Measurements from ENCODE around the gene NOD1. TPM values are rescaled to one million over a fixed set of nuclear protein-coding genes. Genes with fewer than 3 reads are reported as not detected.

The NOD1 gene
- total and polyA plus RNA-seq, 8 donors = 2.3 to 18.3 (median 5.5) TPM

DNA sequence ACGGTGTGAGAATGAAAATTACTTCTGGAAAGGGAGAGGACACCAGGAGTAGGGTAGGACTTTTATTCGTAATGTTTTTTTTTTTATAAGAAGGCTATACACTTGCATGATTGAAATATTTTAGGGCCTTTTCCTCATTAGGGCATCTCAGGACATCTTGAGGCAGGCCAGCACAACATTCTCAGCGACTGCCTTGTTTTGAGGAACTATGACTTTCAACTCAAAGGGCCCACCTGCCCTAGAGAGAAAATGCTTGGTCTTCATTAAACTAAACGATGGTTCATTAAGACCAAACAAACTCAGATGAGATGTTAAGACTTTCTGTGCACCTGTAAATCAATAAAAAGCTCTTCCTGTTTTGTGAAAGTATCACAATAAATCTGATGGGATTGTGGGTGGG lies 11.3 kb downstream of the NOD1 start:
- TF ChIP-seq POLR2AphosphoS5 (IDR thresholded peaks at IDR 0.05) (no peak), EP300 (IDR thresholded peaks at IDR 0.05) (no peak), POLR2A (IDR thresholded peaks at IDR 0.05) (no peak)
- TF ChIP-seq, protein P1, sequence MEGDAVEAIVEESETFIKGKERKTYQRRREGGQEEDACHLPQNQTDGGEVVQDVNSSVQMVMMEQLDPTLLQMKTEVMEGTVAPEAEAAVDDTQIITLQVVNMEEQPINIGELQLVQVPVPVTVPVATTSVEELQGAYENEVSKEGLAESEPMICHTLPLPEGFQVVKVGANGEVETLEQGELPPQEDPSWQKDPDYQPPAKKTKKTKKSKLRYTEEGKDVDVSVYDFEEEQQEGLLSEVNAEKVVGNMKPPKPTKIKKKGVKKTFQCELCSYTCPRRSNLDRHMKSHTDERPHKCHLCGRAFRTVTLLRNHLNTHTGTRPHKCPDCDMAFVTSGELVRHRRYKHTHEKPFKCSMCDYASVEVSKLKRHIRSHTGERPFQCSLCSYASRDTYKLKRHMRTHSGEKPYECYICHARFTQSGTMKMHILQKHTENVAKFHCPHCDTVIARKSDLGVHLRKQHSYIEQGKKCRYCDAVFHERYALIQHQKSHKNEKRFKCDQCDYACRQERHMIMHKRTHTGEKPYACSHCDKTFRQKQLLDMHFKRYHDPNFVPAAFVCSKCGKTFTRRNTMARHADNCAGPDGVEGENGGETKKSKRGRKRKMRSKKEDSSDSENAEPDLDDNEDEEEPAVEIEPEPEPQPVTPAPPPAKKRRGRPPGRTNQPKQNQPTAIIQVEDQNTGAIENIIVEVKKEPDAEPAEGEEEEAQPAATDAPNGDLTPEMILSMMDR (IDR thresholded peaks at IDR 0.05) = no peak
- H3K36me3 ChIP-seq = no peaks in the 10 kb centered on the region
- peak overlapping the region in 4 of 5 donors; percentile 75 to 91 (median 84) for H3K27ac ChIP-seq
- H3K27me3 ChIP-seq = no peaks in the 10 kb centered on the region
- 77 to 92% (median 89%) methylated on average over 4 of the region's 4 CpGs for WGBS, 5 donors
- no peak for DNase-seq
- no peaks in the 10 kb centered on the region for H3K9me3 ChIP-seq
- intact Hi-C loops (cut with DNase I; ENCODE audit: low total_unique reads) = no loop called here
- peaks cover 36 to 98% (median 61%) of the 10 kb centered on the region in 4 donors for H3K4me1 ChIP-seq
- no peak overlapping the region for H3K4me3 ChIP-seq

DNA sequence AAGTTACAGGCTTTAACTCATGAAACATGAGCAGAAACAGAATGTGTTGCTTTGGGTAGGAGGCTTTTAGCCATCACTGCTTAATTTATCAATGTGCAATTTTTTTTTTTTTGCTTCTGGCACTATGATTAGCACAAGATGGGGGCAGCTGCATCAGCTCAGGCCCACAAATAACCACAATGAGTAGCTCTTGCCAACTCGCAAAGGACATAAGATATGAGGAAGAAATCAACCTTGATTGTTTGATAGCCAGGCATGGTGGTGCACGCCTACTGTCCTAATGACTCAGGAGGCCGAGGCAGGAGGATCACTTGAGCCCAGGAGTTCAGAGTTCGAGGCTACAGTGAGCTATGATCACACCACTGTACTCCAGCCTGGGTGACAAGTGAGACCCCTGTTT lies 12.3 kb downstream of the NOD1 start:
- H3K4me1 ChIP-seq = peaks cover 26 to 98% (median 53%) of the 10 kb centered on the region in 4 donors
- H3K36me3 ChIP-seq = no peaks in the 10 kb centered on the region
- WGBS, 5 donors = 68 to 88% (median 80%) methylated on average over 4 of the region's 4 CpGs
- no peak overlapping the region for H3K4me3 ChIP-seq
- no peak for TF ChIP-seq POLR2A (IDR thresholded peaks at IDR 0.05)
- no peaks in the 10 kb centered on the region for H3K27me3 ChIP-seq
- intact Hi-C loops (cut with DNase I; ENCODE audit: low total_unique reads) = no loop called here
- H3K9me3 ChIP-seq = no peaks in the 10 kb centered on the region
- no peak for DNase-seq
- H3K27ac ChIP-seq = peak overlapping the region in 4 of 5 donors; percentile 75 to 91 (median 84)

DNA sequence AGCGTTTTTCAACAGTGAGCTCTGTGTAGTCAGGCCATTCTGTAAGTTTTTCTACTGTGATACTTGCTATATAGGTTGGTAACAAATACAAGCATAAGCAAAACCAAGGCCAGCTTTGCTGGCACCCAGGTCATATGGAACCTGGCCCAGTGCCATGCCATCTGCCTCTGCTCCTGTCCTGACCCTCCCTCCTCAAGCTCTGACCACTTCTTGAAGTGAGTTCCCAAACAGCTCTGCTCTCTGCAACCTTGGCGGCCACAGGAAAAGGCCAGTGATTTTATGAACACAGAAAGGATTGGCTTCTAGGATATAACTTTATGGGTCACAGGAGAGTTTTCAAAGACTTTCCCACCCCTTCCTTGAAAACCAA lies 12.8 kb downstream of the NOD1 start:
- WGBS, 5 donors = 75 to 90% (median 80%) methylated on average over 2 of the region's 2 CpGs
- Histone ChIP-seq H3K4me1 (peaks cover 21 to 98% (median 48%) of the 10 kb centered on the region in 4 donors), H3K4me3 (no peak overlapping the region), H3K27me3 (no peaks in the 10 kb centered on the region), H3K9me3 (no peaks in the 10 kb centered on the region), H3K36me3 (no peaks in the 10 kb centered on the region), H3K27ac (peak overlapping the region in 4 of 5 donors; percentile 75 to 91 (median 84))
- TF ChIP-seq POLR2AphosphoS5 (IDR thresholded peaks at IDR 0.05) = no peak
- intact Hi-C loops (cut with DNase I; ENCODE audit: low total_unique reads) = no loop called here
- DNase-seq = no peak

DNA sequence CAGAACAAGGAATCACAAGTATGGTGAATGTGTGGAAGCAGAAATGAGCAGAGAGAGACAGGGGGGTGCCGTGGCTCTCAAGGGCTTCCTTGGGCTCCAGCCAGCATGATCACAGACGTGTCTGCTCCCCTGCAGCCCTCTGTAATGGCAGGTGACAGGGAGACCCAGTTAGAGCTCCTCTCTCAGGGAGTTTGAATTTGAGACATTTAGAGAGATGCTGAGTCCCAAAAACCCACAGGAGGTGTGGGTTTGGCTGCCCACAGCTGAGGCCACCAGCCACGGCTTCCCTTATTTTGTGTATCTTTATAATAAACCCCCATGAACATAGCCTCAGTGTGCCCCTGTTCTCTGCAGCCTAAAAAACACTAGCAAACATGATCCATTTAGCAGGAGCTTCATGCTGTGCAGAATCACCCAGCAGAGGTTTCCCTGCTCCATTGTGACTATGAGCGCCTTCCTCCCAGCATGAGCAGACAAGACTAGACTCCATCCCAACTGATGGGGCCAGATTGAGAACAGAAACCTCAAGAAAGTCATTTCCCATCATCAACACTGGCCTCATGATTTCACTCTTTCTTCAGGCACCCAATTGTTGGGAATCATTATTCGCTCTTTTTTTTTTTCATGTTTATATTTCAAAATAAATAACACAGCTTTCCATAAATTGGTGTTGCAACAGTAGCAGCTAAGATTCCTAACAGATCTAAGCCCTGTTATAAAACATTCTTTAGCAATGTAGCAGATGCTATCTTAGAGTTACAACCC lies 13.4 kb downstream of the NOD1 start:
- Histone ChIP-seq H3K4me3 (no peak overlapping the region), H3K27ac (peak overlapping the region in 4 of 5 donors; percentile 75 to 91 (median 84)), H3K36me3 (no peaks in the 10 kb centered on the region), H3K4me1 (peaks cover 16 to 98% (median 44%) of the 10 kb centered on the region in 4 donors), H3K27me3 (no peaks in the 10 kb centered on the region), H3K9me3 (no peaks in the 10 kb centered on the region)
- intact Hi-C loops (cut with DNase I; ENCODE audit: low total_unique reads) = no loop called here
- WGBS, 5 donors = 66 to 87% (median 81%) methylated on average over 5 of the region's 5 CpGs
- DNase-seq = no peak
- TF ChIP-seq, protein P1 (IDR thresholded peaks at IDR 0.05) = no peak
- TF ChIP-seq POLR2AphosphoS5 (IDR thresholded peaks at IDR 0.05) = peak in 2 of 3 donors; percentile 52 to 83

DNA sequence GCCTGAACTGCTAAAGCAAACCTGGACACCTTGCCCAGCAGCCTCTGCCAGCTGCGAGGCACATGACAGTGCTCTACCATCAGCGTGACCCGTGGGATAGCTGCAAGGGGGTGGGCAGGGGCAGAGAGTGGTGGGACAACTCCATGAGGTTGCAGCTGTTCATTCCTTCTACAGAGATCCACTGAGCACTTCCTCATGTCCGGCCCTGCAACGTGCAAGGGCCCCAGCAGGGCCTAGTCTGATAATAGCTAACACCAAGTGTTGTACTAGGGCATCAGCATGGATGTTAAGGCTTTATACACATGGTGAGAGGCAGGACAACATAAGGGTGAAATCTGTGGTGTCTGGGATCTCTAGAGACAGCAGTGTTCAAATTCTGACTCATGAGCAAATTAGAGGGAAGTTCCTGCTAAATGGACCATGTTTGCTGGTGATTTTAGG lies 14.3 kb downstream of the NOD1 start:
- TF ChIP-seq, protein P1 (IDR thresholded peaks at IDR 0.05) = no peak
- Histone ChIP-seq H3K4me3 (no peak overlapping the region), H3K27me3 (no peaks in the 10 kb centered on the region), H3K27ac (peak overlapping the region in 4 of 5 donors; percentile 75 to 91 (median 84)), H3K9me3 (no peaks in the 10 kb centered on the region), H3K36me3 (no peaks in the 10 kb centered on the region), H3K4me1 (peaks cover 9 to 96% (median 41%) of the 10 kb centered on the region in 4 donors)
- intact Hi-C loops (cut with DNase I; ENCODE audit: low total_unique reads) = no loop called here
- no peak for DNase-seq
- 59 to 81% (median 76%) methylated on average over 5 of the region's 5 CpGs for WGBS, 5 donors
